ENCODE results near the gene DPP10.
"Not testable (repeated sequence)": the region's sequence is repeated elsewhere in the genome, so short reads cannot be mapped to it uniquely, and the experiment has no call there.

Gene DPP10

GRCh38 chr2:114968748-114969400 is 526.4 kb downstream of the DPP10 start:
- DNase-seq (ENCODE audit: low read depth): no peak

GRCh38 chr2:115004321-115004720 is 561.9 kb downstream of the DPP10 start:
- not testable (repeated sequence) for DNase-seq (ENCODE audit: low read depth)

- DNase-seq (ENCODE audit: low read depth): no peak
Measured at GRCh38 chr2:115011721-115012120, 569.3 kb downstream of the DPP10 start.

GRCh38 chr2:115022013-115022412 is 579.6 kb downstream of the DPP10 start:
- DNase-seq (ENCODE audit: low read depth): not testable (repeated sequence)

- DNase-seq (ENCODE audit: low read depth): no peak
Measured at GRCh38 chr2:115034801-115035200, 592.4 kb downstream of the DPP10 start.

- no peak for DNase-seq (ENCODE audit: low read depth)
Measured at GRCh38 chr2:115036818-115037217, 594.4 kb downstream of the DPP10 start.

GRCh38 chr2:115057473-115057872 is 615.0 kb downstream of the DPP10 start:
- no peak for DNase-seq (ENCODE audit: low read depth)

GRCh38 chr2:115070002-115070401 is 627.6 kb downstream of the DPP10 start:
- DNase-seq (ENCODE audit: low read depth): no peak

GRCh38 chr2:115071534-115071933 is 629.1 kb downstream of the DPP10 start:
- no peak for DNase-seq (ENCODE audit: low read depth)

- no peak for DNase-seq (ENCODE audit: low read depth)
Measured at GRCh38 chr2:115075800-115076199, 633.4 kb downstream of the DPP10 start.

- no peak for DNase-seq (ENCODE audit: low read depth)
Measured at GRCh38 chr2:115077626-115078025, 635.2 kb downstream of the DPP10 start.

- DNase-seq (ENCODE audit: low read depth): no peak
Measured at GRCh38 chr2:115083225-115083624, 640.8 kb downstream of the DPP10 start.

- no peak for DNase-seq (ENCODE audit: low read depth)
Measured at GRCh38 chr2:115083711-115084110, 641.3 kb downstream of the DPP10 start.

GRCh38 chr2:115084446-115084845 is 642.0 kb downstream of the DPP10 start:
- no peak for DNase-seq (ENCODE audit: low read depth)

- not testable (repeated sequence) for DNase-seq (ENCODE audit: low read depth)
Measured at GRCh38 chr2:115086051-115086620, 643.7 kb downstream of the DPP10 start.

GRCh38 chr2:115094441-115094840 is 652.0 kb downstream of the DPP10 start:
- DNase-seq (ENCODE audit: low read depth): no peak

GRCh38 chr2:115105966-115106365 is 663.5 kb downstream of the DPP10 start:
- no peak for DNase-seq (ENCODE audit: low read depth)

GRCh38 chr2:115115135-115115534 is 672.7 kb downstream of the DPP10 start:
- DNase-seq (ENCODE audit: low read depth): no peak

GRCh38 chr2:115118306-115118705 is 675.9 kb downstream of the DPP10 start:
- no peak for DNase-seq (ENCODE audit: low read depth)

GRCh38 chr2:115119086-115119485 is 676.6 kb downstream of the DPP10 start:
- DNase-seq (ENCODE audit: low read depth): no peak

GRCh38 chr2:115122701-115123100 is 680.3 kb downstream of the DPP10 start:
- DNase-seq (ENCODE audit: low read depth): no peak

- no peak for DNase-seq (ENCODE audit: low read depth)
Measured at GRCh38 chr2:115124817-115125216, 682.4 kb downstream of the DPP10 start.

GRCh38 chr2:115129536-115129935 is 687.1 kb downstream of the DPP10 start:
- DNase-seq (ENCODE audit: low read depth): no peak

GRCh38 chr2:115160531-115161080 is 718.2 kb downstream of the DPP10 start:
- DNase-seq (ENCODE audit: low read depth): no peak
